ENCODE measurements around the gene SYCP2L. TPM values are rescaled to one million over a fixed set of nuclear protein-coding genes. Genes with fewer than 3 reads are reported as not detected.

Gene SYCP2L
- total and polyA plus RNA-seq, 2 of the 8 experiments (the other 6 are each of a cell fraction or from before 2014, with no cell fraction given): 1.7 to 4.2 TPM

DNA sequence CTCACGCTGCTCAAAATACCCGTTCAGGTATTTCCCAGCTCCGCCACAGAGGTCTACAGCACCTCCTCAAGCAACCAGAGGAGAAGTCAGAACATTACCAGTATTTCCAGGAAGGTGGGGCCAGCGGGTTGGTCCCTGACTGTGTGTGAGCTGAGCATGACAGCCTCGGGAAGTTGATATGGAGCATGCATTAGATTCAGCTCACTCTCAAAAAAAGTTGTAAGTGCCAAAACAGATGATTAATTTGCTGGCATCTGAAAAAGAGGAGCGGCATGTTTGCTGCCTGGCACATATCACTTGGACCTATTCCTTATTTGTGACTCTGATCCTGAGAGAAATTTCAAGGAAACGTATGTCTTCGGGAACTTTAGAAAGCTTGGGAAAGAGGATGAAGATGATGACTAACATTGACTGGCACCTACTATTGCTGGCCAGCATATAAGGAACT is 125.0 kb downstream of the SYCP2L start:
- DNase-seq (ENCODE audit: low read depth in 1 of 2, low spot score in 2 of 2) (no peak), FAIRE-seq (no peak)
- no peaks in the 10 kb centered on the region for H3K9me3 ChIP-seq (ENCODE audit: insufficient read depth in 2 of 2, low read depth in 1 of 2, low read length in 1 of 2)
- no peak overlapping the region for H3K4me3 ChIP-seq (ENCODE audit: extremely low read depth in 1 of 4, insufficient read depth in 2 of 4, low read depth in 3 of 4, low read length in 4 of 4)
- no peak overlapping the region for H3K56ac ChIP-seq (replicated peaks; ENCODE audit: insufficient read length, low read depth, low read length)
- H2BK120ac ChIP-seq (replicated peaks; ENCODE audit: low read depth, low read length): no peak overlapping the region
- H2BK12ac ChIP-seq (ENCODE audit: low read depth, low read length): no peak overlapping the region
- H3K23me2 ChIP-seq (ENCODE audit: low read depth, low read length): no peaks in the 10 kb centered on the region
- H3K4ac ChIP-seq (replicated peaks; ENCODE audit: insufficient read length, low read depth, low read length): no peak overlapping the region
- no peaks in the 10 kb centered on the region for H3K27me3 ChIP-seq (replicated peaks in 1 of 4; ENCODE audit: control insufficient read depth in 3 of 4, extremely low read depth in 1 of 4, insufficient read depth in 3 of 4, low read length in 3 of 4)
- H3K27ac ChIP-seq (ENCODE audit: low read depth, low read length): no peak overlapping the region
- no peak overlapping the region for H3K14ac ChIP-seq (ENCODE audit: insufficient read length)
- H3K9ac ChIP-seq (replicated peaks in 1 of 4; ENCODE audit: extremely low read depth in 1 of 4, low read depth in 3 of 4, low read length in 3 of 4): no peak overlapping the region
- H3K79me1 ChIP-seq (ENCODE audit: low read depth, low read length): no peaks in the 10 kb centered on the region
- H3K4me2 ChIP-seq (ENCODE audit: insufficient read depth in 1 of 2, low read depth in 2 of 2, low read length in 2 of 2): no peak overlapping the region
- no peak overlapping the region for H2BK20ac ChIP-seq (ENCODE audit: low read length)
- no peaks in the 10 kb centered on the region for H4K20me1 ChIP-seq (replicated peaks in 1 of 2; ENCODE audit: control insufficient read depth in 1 of 2, insufficient read depth in 2 of 2, low read length in 2 of 2)
- CTCF ChIA-PET (ENCODE audit: partially characterized antibody): interaction anchor here (0.7 to 1.8 kb wide), 14 partner anchors 10 to 79 kb away, joined by 3 to 25 read pairs (median 4); no protein-coding TSS in a partner anchor
- H4K8ac ChIP-seq (ENCODE audit: extremely low read depth, insufficient read depth, low read length): no peak overlapping the region
- H2BK15ac ChIP-seq (ENCODE audit: low read length): no peak overlapping the region
- H2AK5ac ChIP-seq (ENCODE audit: low read depth, low read length): no peak overlapping the region
- no peak overlapping the region for H4K91ac ChIP-seq (replicated peaks; ENCODE audit: insufficient read length, low read length)
- H3K4me1 ChIP-seq (replicated peaks in 1 of 4; ENCODE audit: control insufficient read depth in 3 of 4, insufficient read depth in 4 of 4, low read length in 3 of 4): peaks cover 0 to 11% (median 0%) of the 10 kb centered on the region in 4 experiments; a peak in 4 of 7 replicates
- H3K18ac ChIP-seq (ENCODE audit: extremely low read depth, low read length): no peak overlapping the region
- H3K79me2 ChIP-seq (ENCODE audit: control insufficient read depth in 1 of 2, insufficient read depth in 2 of 2, low read length in 2 of 2): no peaks in the 10 kb centered on the region
- POLR2A ChIA-PET (ENCODE audit: partially characterized antibody): no interaction called here
- 65% methylated on average over 8 of the region's 8 CpGs; no CpG with 5 or more reads in 1 of the 2 experiments for WGBS, 2 experiments (ENCODE audit: extremely low coverage in 1 of 2, insufficient coverage in 1 of 2, insufficient read length in 1 of 2, insufficient replicate concordance in 2 of 2, low coverage in 1 of 2, low lambda C conversion rate in 2 of 2, missing lambda C conversion rate in 1 of 2)
- no peak overlapping the region for H4K5ac ChIP-seq (ENCODE audit: insufficient read length, low read depth, low read length)
- no peak overlapping the region for H3K23ac ChIP-seq (ENCODE audit: insufficient read length)
- no peaks in the 10 kb centered on the region for H3K36me3 ChIP-seq (ENCODE audit: control insufficient read depth in 2 of 4, insufficient read depth in 4 of 4, low read length in 3 of 4)
- H2BK5ac ChIP-seq (ENCODE audit: low read depth, low read length): no peak overlapping the region
- no peak overlapping the region for H2AFZ ChIP-seq (ENCODE audit: low read length)
- TF ChIP-seq YY1 (IDR thresholded peaks at IDR 0.05; ENCODE audit: low read depth, low read length) (no peak), KDM5A (IDR thresholded peaks at IDR 0.05; ENCODE audit: low read length) (no peak), SP2 (IDR thresholded peaks at IDR 0.05; ENCODE audit: low read length) (no peak), SIN3A (conservative IDR thresholded peaks at IDR 0.05 in 1 of 2, IDR thresholded peaks at IDR 0.05 in 1 of 2; ENCODE audit: low read depth in 1 of 2, low read length in 2 of 2) (no peak), RAD21 (IDR thresholded peaks at IDR 0.05 in 1 of 2, conservative IDR thresholded peaks at IDR 0.05 in 1 of 2; ENCODE audit: low read depth in 2 of 2, low read length in 2 of 2) (peak in 1 of 2 experiments; percentile 47; a peak in 2 of 4 replicates), RNF2 (IDR thresholded peaks at IDR 0.05; ENCODE audit: borderline replicate concordance, low read depth, low read length, missing control alignments, poor library complexity, severe bottlenecking) (no peak), SP4 (IDR thresholded peaks at IDR 0.05; ENCODE audit: low read length) (no peak), SP1 (IDR thresholded peaks at IDR 0.05; ENCODE audit: low read depth, low read length) (no peak)
- TF ChIP-seq, protein P1, sequence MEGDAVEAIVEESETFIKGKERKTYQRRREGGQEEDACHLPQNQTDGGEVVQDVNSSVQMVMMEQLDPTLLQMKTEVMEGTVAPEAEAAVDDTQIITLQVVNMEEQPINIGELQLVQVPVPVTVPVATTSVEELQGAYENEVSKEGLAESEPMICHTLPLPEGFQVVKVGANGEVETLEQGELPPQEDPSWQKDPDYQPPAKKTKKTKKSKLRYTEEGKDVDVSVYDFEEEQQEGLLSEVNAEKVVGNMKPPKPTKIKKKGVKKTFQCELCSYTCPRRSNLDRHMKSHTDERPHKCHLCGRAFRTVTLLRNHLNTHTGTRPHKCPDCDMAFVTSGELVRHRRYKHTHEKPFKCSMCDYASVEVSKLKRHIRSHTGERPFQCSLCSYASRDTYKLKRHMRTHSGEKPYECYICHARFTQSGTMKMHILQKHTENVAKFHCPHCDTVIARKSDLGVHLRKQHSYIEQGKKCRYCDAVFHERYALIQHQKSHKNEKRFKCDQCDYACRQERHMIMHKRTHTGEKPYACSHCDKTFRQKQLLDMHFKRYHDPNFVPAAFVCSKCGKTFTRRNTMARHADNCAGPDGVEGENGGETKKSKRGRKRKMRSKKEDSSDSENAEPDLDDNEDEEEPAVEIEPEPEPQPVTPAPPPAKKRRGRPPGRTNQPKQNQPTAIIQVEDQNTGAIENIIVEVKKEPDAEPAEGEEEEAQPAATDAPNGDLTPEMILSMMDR (IDR thresholded peaks at IDR 0.05; ENCODE audit: control extremely low read depth in 1 of 3, insufficient read depth in 1 of 3, low read depth in 1 of 3, low read length in 3 of 3): peak in 2 of 3 experiments; percentile 17 to 41; a peak in 3 of 4 replicates
